ENCODE results near the gene MAP7D2.

DNA sequence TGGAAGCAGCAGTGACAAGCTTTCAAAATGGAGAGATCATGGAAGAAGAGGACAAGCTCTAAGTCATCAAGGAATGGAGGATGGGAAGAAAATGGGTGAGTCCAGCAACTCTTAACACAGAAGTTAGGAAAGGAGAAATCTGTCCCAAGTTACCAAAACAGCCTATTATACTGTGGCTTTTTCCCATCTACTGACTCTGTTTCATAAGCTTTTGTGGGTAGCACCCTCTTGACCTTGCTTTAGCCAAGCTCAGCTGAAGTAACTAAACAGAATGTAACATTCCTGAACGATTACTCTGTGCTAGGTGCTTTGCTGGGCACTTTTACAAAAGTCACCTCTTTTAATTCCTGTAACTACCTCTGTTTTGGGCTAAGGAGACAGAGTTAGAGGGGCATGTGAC lies 54.9 kb downstream of the MAP7D2 start:
- TF ChIP-seq, protein P1, sequence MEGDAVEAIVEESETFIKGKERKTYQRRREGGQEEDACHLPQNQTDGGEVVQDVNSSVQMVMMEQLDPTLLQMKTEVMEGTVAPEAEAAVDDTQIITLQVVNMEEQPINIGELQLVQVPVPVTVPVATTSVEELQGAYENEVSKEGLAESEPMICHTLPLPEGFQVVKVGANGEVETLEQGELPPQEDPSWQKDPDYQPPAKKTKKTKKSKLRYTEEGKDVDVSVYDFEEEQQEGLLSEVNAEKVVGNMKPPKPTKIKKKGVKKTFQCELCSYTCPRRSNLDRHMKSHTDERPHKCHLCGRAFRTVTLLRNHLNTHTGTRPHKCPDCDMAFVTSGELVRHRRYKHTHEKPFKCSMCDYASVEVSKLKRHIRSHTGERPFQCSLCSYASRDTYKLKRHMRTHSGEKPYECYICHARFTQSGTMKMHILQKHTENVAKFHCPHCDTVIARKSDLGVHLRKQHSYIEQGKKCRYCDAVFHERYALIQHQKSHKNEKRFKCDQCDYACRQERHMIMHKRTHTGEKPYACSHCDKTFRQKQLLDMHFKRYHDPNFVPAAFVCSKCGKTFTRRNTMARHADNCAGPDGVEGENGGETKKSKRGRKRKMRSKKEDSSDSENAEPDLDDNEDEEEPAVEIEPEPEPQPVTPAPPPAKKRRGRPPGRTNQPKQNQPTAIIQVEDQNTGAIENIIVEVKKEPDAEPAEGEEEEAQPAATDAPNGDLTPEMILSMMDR (IDR thresholded peaks at IDR 0.05), result no peak
- TF ChIP-seq POLR2A (IDR thresholded peaks at IDR 0.05), result no peak
